DND-41 (cell line): ENCODE measurements around the gene FGF14.

Source experiments
- ATAC-seq: fragments of 200-7000 bp; cut with Tn5 transposase; 3 replicates; pipeline ENCODE4 v1.9.1; 2021; ENCODE audit warnings: low read depth; ENCODE audit not compliant: insufficient read depth
- DNase-seq: peaks from one replicate; pipeline ENCODE4 v3.0.0-alpha.2; 2020
- H2AFZ ChIP-seq: 2 replicates; pipeline ENCODE4 v1.6.0; 2012; ENCODE audit warnings: low read depth, low read length
- H3K27ac ChIP-seq: 2 replicates; pipeline ENCODE4 v1.5.1; 2012; ENCODE audit warnings: low read length, inconsistent platforms
- H3K27me3 ChIP-seq: fragments of 200-600 bp; sonication (generic); 2 replicates; pipeline ENCODE4 v1.6.0; 2012; ENCODE audit warnings: low read length, mild to moderate bottlenecking, inconsistent platforms; ENCODE audit not compliant: insufficient read depth, poor library complexity
- H3K36me3 ChIP-seq: 2 replicates; pipeline ENCODE4 v1.5.1; 2012; ENCODE audit warnings: low read length, inconsistent platforms; ENCODE audit not compliant: insufficient read depth
- H3K4me1 ChIP-seq: 2 replicates; pipeline ENCODE4 v1.5.1; 2012; ENCODE audit warnings: mild to moderate bottlenecking, low read length; ENCODE audit not compliant: insufficient read depth
- H3K4me2 ChIP-seq: 2 replicates; pipeline ENCODE4 v1.6.0; 2012; ENCODE audit warnings: mild to moderate bottlenecking, moderate library complexity, low read length, inconsistent platforms; ENCODE audit not compliant: insufficient read depth
- H3K4me3 ChIP-seq, 2 experiments: fragments of 200-600 bp in 1 of 2; shearing (Covaris generic) in 1 of 2; 2 replicates each; pipeline ENCODE4 v1.5.1; 2012 to 2016; ENCODE audit warnings: inconsistent platforms in 2 of 2, low read length in 2 of 2, mild to moderate bottlenecking in 2 of 2, low read depth in 1 of 2, moderate library complexity in 1 of 2
- H3K79me2 ChIP-seq: 2 replicates; pipeline ENCODE4 v1.6.0; 2012; ENCODE audit warnings: low read length, inconsistent platforms; ENCODE audit not compliant: insufficient read depth
- H3K9ac ChIP-seq: 2 replicates; pipeline ENCODE4 v1.6.0; 2012; ENCODE audit warnings: low read depth, mild to moderate bottlenecking, inconsistent platforms, low read length, moderate library complexity
- H3K9me3 ChIP-seq: 2 replicates; pipeline ENCODE4 v1.5.1; 2012; ENCODE audit warnings: low read length, moderate library complexity, mild to moderate bottlenecking, inconsistent platforms; ENCODE audit not compliant: insufficient read depth, severe bottlenecking
- H4K20me1 ChIP-seq: 2 replicates; pipeline ENCODE4 v1.6.0; 2012; ENCODE audit warnings: low read length; ENCODE audit not compliant: insufficient read depth
- EZH2 ChIP-seq: IDR thresholded peaks from 3 replicates; pipeline ENCODE4 v1.6.1; 2012; ENCODE audit warnings: borderline replicate concordance, low read depth, mild to moderate bottlenecking, moderate library complexity, low read length, inconsistent platforms; ENCODE audit not compliant: severe bottlenecking
- TF ChIP-seq, protein P1 (sequence below): IDR thresholded peaks from 2 replicates; pipeline ENCODE4 v1.5.1; 2012; ENCODE audit warnings: borderline replicate concordance, low read length, moderate library complexity, mild to moderate bottlenecking; ENCODE audit not compliant: poor library complexity, severe bottlenecking; ENCODE audit errors: extremely low read depth

The FGF14 gene

DNA sequence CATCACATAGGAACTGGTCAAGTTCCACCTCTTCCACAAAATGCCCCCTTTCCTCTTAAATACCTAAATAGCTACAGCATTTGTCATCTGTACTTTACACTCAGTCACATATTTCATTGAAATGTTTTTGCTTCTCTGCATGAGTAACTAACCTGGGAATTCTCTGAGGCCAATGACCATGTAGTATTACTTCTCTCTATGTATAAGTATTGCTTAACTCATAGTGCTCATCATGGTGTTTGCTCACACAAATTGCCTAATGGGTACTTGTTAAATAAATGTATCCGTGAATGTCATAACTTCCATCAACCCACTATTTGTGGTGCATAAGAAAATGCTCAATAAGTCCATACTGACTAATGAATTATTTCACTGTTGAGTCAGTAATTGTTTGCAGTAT is 115.5 kb downstream of the FGF14 start:
- no peaks in the 10 kb centered on the region for H3K27me3 ChIP-seq
- no peak for TF ChIP-seq EZH2
- TF ChIP-seq, protein P1, sequence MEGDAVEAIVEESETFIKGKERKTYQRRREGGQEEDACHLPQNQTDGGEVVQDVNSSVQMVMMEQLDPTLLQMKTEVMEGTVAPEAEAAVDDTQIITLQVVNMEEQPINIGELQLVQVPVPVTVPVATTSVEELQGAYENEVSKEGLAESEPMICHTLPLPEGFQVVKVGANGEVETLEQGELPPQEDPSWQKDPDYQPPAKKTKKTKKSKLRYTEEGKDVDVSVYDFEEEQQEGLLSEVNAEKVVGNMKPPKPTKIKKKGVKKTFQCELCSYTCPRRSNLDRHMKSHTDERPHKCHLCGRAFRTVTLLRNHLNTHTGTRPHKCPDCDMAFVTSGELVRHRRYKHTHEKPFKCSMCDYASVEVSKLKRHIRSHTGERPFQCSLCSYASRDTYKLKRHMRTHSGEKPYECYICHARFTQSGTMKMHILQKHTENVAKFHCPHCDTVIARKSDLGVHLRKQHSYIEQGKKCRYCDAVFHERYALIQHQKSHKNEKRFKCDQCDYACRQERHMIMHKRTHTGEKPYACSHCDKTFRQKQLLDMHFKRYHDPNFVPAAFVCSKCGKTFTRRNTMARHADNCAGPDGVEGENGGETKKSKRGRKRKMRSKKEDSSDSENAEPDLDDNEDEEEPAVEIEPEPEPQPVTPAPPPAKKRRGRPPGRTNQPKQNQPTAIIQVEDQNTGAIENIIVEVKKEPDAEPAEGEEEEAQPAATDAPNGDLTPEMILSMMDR, result no peak
- H3K36me3 ChIP-seq, result no peaks in the 10 kb centered on the region
- no peak overlapping the region for H3K27ac ChIP-seq
- H3K4me1 ChIP-seq, result no peaks in the 10 kb centered on the region
- no peak for DNase-seq
- H4K20me1 ChIP-seq, result no peaks in the 10 kb centered on the region
- no peak overlapping the region for H2AFZ ChIP-seq
- no peak overlapping the region for H3K4me3 ChIP-seq
- H3K9me3 ChIP-seq, result no peaks in the 10 kb centered on the region
- no peak overlapping the region for H3K4me2 ChIP-seq
- ATAC-seq, result no peak
- H3K9ac ChIP-seq, result no peak overlapping the region
- no peaks in the 10 kb centered on the region for H3K79me2 ChIP-seq

DNA sequence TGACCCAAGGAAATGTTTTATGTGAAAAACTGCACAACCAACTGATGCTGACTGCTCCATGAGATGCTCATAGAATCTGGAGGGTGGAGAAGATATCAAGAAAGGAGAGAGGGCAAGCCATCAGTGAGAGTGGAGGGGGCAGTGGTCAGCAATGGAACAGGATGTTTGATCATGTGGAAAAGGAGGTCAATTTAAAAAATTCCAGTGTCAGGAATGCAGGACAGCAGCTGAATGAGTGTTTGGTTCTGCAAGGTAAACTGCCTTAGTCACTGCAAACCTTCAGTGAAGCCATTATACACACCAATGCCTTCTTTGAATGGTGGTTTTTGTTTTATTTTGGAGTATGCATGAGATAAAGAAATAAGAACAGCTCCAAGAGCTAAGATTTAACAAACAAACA is 121.5 kb downstream of the FGF14 start:
- H3K4me3 ChIP-seq, result no peak overlapping the region
- no peak overlapping the region for H2AFZ ChIP-seq
- H3K79me2 ChIP-seq, result no peaks in the 10 kb centered on the region
- H3K36me3 ChIP-seq, result no peaks in the 10 kb centered on the region
- H4K20me1 ChIP-seq, result no peaks in the 10 kb centered on the region
- H3K27me3 ChIP-seq, result no peaks in the 10 kb centered on the region
- no peak overlapping the region for H3K4me2 ChIP-seq
- no peak overlapping the region for H3K27ac ChIP-seq
- no peaks in the 10 kb centered on the region for H3K9me3 ChIP-seq
- TF ChIP-seq, protein P1, result no peak
- no peak for ATAC-seq
- DNase-seq, result no peak
- H3K9ac ChIP-seq, result no peak overlapping the region
- no peaks in the 10 kb centered on the region for H3K4me1 ChIP-seq

DNA sequence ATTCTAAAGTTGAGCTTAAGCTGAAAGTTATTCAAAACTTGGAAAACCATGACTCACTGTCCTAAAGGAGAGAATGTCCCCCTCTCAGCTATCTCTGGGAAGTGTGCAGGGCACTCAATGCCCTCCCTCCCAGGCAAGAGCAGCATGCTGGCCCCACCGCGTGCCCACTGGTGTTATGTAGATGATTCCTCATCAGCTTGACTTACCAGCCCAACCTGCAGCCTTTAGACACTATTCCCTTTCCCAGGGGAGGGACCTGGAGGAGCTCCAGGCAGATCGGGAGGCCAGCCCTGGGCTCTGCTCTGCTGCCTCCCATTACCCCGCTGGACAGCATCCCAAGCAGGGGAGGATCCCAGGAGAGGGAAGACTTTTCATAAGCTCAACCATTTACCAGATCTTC is 124.6 kb downstream of the FGF14 start:
- H3K27ac ChIP-seq, result no peak overlapping the region
- TF ChIP-seq, protein P1, result no peak
- no peak for TF ChIP-seq EZH2
- DNase-seq, result no peak
- no peak overlapping the region for H2AFZ ChIP-seq
- no peak for ATAC-seq
- no peak overlapping the region for H3K4me2 ChIP-seq
- no peak overlapping the region for H3K9ac ChIP-seq
- H3K4me1 ChIP-seq, result no peaks in the 10 kb centered on the region
- no peaks in the 10 kb centered on the region for H3K36me3 ChIP-seq
- no peaks in the 10 kb centered on the region for H3K9me3 ChIP-seq
- no peaks in the 10 kb centered on the region for H4K20me1 ChIP-seq
- no peak overlapping the region for H3K4me3 ChIP-seq
- H3K27me3 ChIP-seq, result no peaks in the 10 kb centered on the region
- no peaks in the 10 kb centered on the region for H3K79me2 ChIP-seq

- Histone ChIP-seq H3K27me3 (no peaks in the 10 kb centered on the region), H3K36me3 (no peaks in the 10 kb centered on the region), H3K4me3 (no peak overlapping the region), H3K79me2 (no peaks in the 10 kb centered on the region), H4K20me1 (no peaks in the 10 kb centered on the region), H3K4me2 (no peak overlapping the region), H3K4me1 (no peaks in the 10 kb centered on the region), H3K9me3 (no peaks in the 10 kb centered on the region), H3K9ac (no peak overlapping the region), H2AFZ (no peak overlapping the region), H3K27ac (no peak overlapping the region)
- ATAC-seq, result no peak
- TF ChIP-seq EZH2, result no peak
- no peak for DNase-seq
Measured at GRCh38 chr13:102276404-102276803, 125.4 kb downstream of the FGF14 start.
